HG03175 (cell line): Measurements from ENCODE around the gene ACOXL.

Source experiments
- ATAC-seq: cut with Tn5 transposase; IDR thresholded peaks from one replicate; pipeline ENCODE4 v1.9.1; 2021; ENCODE audit warnings: mild to moderate bottlenecking, moderate library complexity; ENCODE audit not compliant: unreplicated experiment

Gene ACOXL

GRCh38 chr2:110718382-110718781 is 14.0 kb upstream of the ACOXL start:
- ATAC-seq: no peak

- no peak for ATAC-seq
Observed at GRCh38 chr2:110718990-110719389, 13.4 kb upstream of the ACOXL start.

GRCh38 chr2:110720547-110720946 is 11.8 kb upstream of the ACOXL start:
- ATAC-seq: no peak

- ATAC-seq: no peak
Observed at GRCh38 chr2:110724820-110725219, 7.6 kb upstream of the ACOXL start.

GRCh38 chr2:110725370-110725769 is 7.0 kb upstream of the ACOXL start:
- ATAC-seq: no peak

GRCh38 chr2:110725859-110726258 is 6.5 kb upstream of the ACOXL start:
- ATAC-seq: no peak

GRCh38 chr2:110726285-110726684 is 6.1 kb upstream of the ACOXL start:
- no peak for ATAC-seq

- no peak for ATAC-seq
Observed at GRCh38 chr2:110727923-110728322, 4.5 kb upstream of the ACOXL start.

- no peak for ATAC-seq
Observed at GRCh38 chr2:110729106-110729505, 3.3 kb upstream of the ACOXL start.

- no peak for ATAC-seq
Observed at GRCh38 chr2:110731064-110731463, 1.3 kb upstream of the ACOXL start.

GRCh38 chr2:110735366-110735765 is 3.0 kb downstream of the ACOXL start:
- no peak for ATAC-seq

- no peak for ATAC-seq
Observed at GRCh38 chr2:110737783-110738182, 5.4 kb downstream of the ACOXL start.

- ATAC-seq: no peak
Observed at GRCh38 chr2:110740747-110741349, 8.5 kb downstream of the ACOXL start.

GRCh38 chr2:110741491-110741980 is 9.2 kb downstream of the ACOXL start:
- no peak for ATAC-seq

GRCh38 chr2:110742412-110742811 is 10.0 kb downstream of the ACOXL start:
- ATAC-seq: no peak

GRCh38 chr2:110743600-110743999 is 11.2 kb downstream of the ACOXL start:
- ATAC-seq: no peak

GRCh38 chr2:110744429-110744828 is 12.1 kb downstream of the ACOXL start:
- ATAC-seq: no peak

GRCh38 chr2:110745048-110745447 is 12.7 kb downstream of the ACOXL start:
- ATAC-seq: no peak

GRCh38 chr2:110746586-110747521 is 14.5 kb downstream of the ACOXL start:
- ATAC-seq: no peak

GRCh38 chr2:110747522-110748488 is 15.4 kb downstream of the ACOXL start:
- no peak for ATAC-seq

- peak; percentile 96 for ATAC-seq
Observed at GRCh38 chr2:110748489-110748867, 16.1 kb downstream of the ACOXL start.
